A673 (cell line): Measurements from ENCODE around the gene PI16. TPM values are rescaled to one million over a fixed set of nuclear protein-coding genes. Genes with fewer than 3 reads are reported as not detected.

Experiments used
- BruUV-seq: library from RNA; stranded (reverse); fragments of 400-500 nt; replicated peaks from 2 replicates; lab custom pipeline; 2021; lab: Mats Ljungman, UMichigan
- CTCF ChIA-PET: fragments of 300-600 bp; sonication (Branson Sonifier 250); formaldehyde crosslinking; loops from one replicate; lab custom pipeline; 2022; ENCODE audit warnings: antibody characterized with exemption; lab: Charles Lee
- POLR2A ChIA-PET: fragments of 300-600 bp; sonication (Branson Sonifier 250); formaldehyde crosslinking; loops from one replicate; lab custom pipeline; 2022; ENCODE audit warnings: antibody characterized with exemption; ENCODE audit not compliant: low non-redundant PET; lab: Charles Lee
- DNase-seq: peaks from one replicate; pipeline ENCODE4 v3.0.0-alpha.2; 2015; ENCODE audit warnings: low spot score
- H3K27ac ChIP-seq: fragments of 200-600 bp; sonication (generic); 2 replicates; pipeline ENCODE4 v1.5.1; 2016; ENCODE audit warnings: mixed run types, low read depth, mild to moderate bottlenecking, mixed read lengths, antibody characterized with exemption, low read length; ENCODE audit not compliant: poor library complexity, severe bottlenecking
- H3K27me3 ChIP-seq: fragments of 200-600 bp; sonication (generic); replicated peaks from 2 replicates; pipeline ENCODE4 v1.6.1; 2017; ENCODE audit warnings: mixed run types, low read depth, mild to moderate bottlenecking, mixed read lengths, antibody characterized with exemption, low read length; ENCODE audit not compliant: insufficient read depth, poor library complexity
- H3K36me3 ChIP-seq: fragments of 200-600 bp; sonication (generic); 2 replicates; pipeline ENCODE4 v1.6.1; 2016; ENCODE audit warnings: mixed run types, mild to moderate bottlenecking, mixed read lengths, antibody characterized with exemption, low read length; ENCODE audit not compliant: insufficient read depth, poor library complexity, severe bottlenecking
- H3K4me1 ChIP-seq: fragments of 200-600 bp; sonication (generic); 2 replicates; pipeline ENCODE4 v1.6.1; 2017; ENCODE audit warnings: mixed run types, mild to moderate bottlenecking, mixed read lengths, antibody characterized with exemption, low read length; ENCODE audit not compliant: insufficient read depth, poor library complexity, severe bottlenecking
- H3K4me3 ChIP-seq: fragments of 200-600 bp; sonication (generic); 2 replicates; pipeline ENCODE4 v1.5.1; 2016; ENCODE audit warnings: low read depth, mixed run types, mild to moderate bottlenecking, mixed read lengths, low read length; ENCODE audit not compliant: poor library complexity, severe bottlenecking
- H3K9me3 ChIP-seq: fragments of 200-600 bp; sonication (generic); 2 replicates; pipeline ENCODE4 v1.6.1; 2016; ENCODE audit warnings: mixed run types, low read depth, mild to moderate bottlenecking, mixed read lengths, antibody characterized with exemption, low read length; ENCODE audit not compliant: poor library complexity, severe bottlenecking
- EZH2 ChIP-seq: fragments of 200-600 bp; sonication (generic); IDR thresholded peaks from 2 replicates; pipeline ENCODE4 v1.6.1; 2017; ENCODE audit warnings: borderline replicate concordance, low read depth, mild to moderate bottlenecking, mixed read lengths, antibody characterized with exemption, low read length; ENCODE audit not compliant: poor library complexity, severe bottlenecking
- intact Hi-C: fragments of 100-400 bp; cut with micrococcal nuclease; formaldehyde crosslinking; loops from one replicate; pipeline ENCODE4 v1.10.0; 2022; ENCODE audit not compliant: unreplicated experiment
- total RNA-seq: library from RNA; stranded (reverse); gene quantifications from 2 replicates; pipeline ENCODE4 v1.2.3, GENCODE V29; 2021
- TF ChIP-seq, protein P1 (sequence below): fragments of 300-800, 200-600 bp; sonication (generic); conservative IDR thresholded peaks from 2 replicates; pipeline ENCODE4 v1.5.1; 2017; ENCODE audit warnings: low read depth, mild to moderate bottlenecking, antibody characterized with exemption, low read length, moderate library complexity, mixed read lengths

PI16 gene
- total RNA-seq, 1 experiment from 2014 or later = not detected

DNA sequence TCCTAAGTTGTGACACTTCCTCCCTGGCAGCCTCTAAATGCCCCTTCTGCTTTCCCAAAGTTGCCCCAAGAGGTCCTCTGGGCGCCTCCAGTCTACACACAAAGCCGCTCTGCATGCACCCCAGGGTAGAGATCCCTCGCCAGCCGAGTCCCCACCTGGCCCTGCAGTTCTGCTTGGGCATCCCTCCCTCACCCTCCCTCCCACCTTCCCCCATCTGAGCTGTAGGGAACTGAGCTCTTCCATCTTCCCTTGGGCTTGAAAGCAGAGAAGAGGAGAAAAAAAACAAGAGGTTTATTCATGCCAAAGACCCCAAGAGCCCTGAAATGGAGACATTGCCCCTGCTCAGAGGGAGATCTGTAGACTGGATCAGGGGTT is 45.2 kb downstream of the PI16 start:
- CTCF ChIA-PET = no interaction called here

DNA sequence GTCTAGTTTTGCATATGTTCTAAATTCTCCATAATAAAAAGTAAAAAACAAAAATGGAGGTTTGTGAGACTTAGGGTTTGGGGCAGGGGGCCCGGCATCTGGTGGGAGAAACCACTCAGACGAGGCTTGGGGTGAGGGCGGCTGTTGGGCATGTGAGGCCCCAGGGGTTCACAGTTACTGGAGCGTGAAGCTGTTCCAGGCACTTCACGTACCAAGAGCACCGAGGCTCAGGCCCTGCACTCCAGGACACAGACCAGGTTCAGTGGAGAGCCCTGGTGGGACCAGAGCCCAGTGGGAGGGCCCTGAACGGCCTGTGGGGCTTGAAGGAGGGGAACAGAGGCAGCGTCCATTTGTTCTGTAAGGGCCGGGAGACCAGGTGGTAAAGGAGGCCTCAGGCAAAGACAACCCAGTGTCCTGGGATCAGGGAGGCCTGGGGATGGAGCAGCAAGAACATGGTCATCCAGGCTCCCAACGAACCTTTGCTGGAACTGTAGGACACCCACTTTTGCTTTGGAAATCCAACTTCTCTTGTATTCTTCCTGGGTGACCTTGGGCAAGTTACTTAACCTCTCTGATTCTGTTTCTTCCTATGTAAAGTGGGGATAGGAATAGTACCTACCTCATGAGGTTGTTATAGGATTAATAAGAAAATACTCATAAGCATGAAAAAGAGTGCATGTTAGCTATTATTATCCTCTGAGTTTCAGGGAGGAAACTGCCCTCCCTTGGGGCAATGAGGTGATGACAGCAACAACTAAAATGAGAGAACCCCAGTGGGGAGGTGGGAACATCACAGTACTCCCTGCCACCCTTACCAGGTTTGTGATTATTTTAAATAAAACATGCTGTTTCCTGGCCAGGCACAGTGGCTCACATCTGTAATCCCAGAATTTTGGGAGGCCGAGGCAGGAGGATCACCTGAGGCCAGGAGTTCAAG is 49.8 kb downstream of the PI16 start:
- intact Hi-C loops = no loop called here
- no peak overlapping the region for H3K4me3 ChIP-seq
- H3K4me1 ChIP-seq = no peaks in the 10 kb centered on the region
- no peaks in the 10 kb centered on the region for H3K27me3 ChIP-seq
- ChIA-PET POLR2A (interaction anchor here (0.6 kb wide), 1 partner anchor 25 kb away, joined by 3 read pairs; no protein-coding TSS in a partner anchor), CTCF (no interaction called here)
- no peak overlapping the region for H3K27ac ChIP-seq
- H3K36me3 ChIP-seq = no peaks in the 10 kb centered on the region
- TF ChIP-seq, protein P1, sequence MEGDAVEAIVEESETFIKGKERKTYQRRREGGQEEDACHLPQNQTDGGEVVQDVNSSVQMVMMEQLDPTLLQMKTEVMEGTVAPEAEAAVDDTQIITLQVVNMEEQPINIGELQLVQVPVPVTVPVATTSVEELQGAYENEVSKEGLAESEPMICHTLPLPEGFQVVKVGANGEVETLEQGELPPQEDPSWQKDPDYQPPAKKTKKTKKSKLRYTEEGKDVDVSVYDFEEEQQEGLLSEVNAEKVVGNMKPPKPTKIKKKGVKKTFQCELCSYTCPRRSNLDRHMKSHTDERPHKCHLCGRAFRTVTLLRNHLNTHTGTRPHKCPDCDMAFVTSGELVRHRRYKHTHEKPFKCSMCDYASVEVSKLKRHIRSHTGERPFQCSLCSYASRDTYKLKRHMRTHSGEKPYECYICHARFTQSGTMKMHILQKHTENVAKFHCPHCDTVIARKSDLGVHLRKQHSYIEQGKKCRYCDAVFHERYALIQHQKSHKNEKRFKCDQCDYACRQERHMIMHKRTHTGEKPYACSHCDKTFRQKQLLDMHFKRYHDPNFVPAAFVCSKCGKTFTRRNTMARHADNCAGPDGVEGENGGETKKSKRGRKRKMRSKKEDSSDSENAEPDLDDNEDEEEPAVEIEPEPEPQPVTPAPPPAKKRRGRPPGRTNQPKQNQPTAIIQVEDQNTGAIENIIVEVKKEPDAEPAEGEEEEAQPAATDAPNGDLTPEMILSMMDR = no peak
- TF ChIP-seq EZH2 = no peak
- H3K9me3 ChIP-seq = no peaks in the 10 kb centered on the region
- no TSS peak for BruUV-seq
- no peak for DNase-seq

More for the DNA sequence above, 45.2 kb downstream of the PI16 start:
- H3K27me3 ChIP-seq = no peaks in the 10 kb centered on the region
- no peak overlapping the region for H3K27ac ChIP-seq
- BruUV-seq = no TSS peak
- intact Hi-C loops = no loop called here
- POLR2A ChIA-PET = no interaction called here
- no peaks in the 10 kb centered on the region for H3K36me3 ChIP-seq
- DNase-seq = no peak
- H3K4me1 ChIP-seq = no peaks in the 10 kb centered on the region
- H3K9me3 ChIP-seq = no peaks in the 10 kb centered on the region
- no peak overlapping the region for H3K4me3 ChIP-seq
- TF ChIP-seq, protein P1 = no peak
- no peak for TF ChIP-seq EZH2

DNA sequence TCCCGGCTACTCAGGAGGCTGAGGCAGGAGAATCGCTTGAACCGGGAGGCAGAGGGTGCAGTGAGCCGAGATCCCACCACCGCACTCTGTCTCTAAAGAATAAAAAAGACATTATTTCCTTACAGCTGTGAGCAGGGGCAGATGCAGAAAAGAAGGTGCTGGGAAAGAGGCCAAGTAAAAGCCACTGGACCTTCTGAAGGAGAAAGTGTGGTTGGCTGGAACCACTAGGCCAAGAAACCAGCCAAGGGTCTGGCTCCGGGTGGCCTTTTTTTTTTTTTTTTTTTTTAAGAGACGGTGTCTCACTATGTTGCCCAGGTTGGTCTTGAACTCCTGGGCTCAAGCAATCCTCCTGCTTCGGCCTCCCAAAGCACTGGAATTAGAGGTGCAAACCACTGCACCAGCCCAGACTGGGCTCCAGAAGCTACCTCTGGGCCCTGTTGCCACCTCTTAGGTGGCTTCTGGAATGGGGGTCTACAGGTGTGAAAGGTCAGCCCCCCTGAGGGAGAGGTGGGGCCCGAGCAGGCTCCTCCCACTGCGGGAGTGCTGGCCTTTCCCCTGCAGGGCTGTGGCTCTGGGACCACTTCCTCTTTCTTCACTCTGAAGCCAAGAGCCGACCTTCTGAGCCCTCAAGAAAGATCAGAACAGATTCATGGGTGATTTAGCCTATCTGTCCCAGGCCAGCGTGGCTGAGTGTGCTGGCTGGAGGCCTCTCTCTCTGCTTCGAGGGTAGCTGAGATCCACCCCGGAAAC is 50.7 kb downstream of the PI16 start, which contains the start of gene FGD2:
TSS of gene FGD2 (plus strand) at position 595 of the 750 bp plus-strand sequence. CDS start 163 bp downstream, outside the sequence.
- ChIA-PET POLR2A (no interaction called here), CTCF (no interaction called here)
- Histone ChIP-seq H3K4me1 (no peaks in the 10 kb centered on the region), H3K9me3 (no peaks in the 10 kb centered on the region), H3K27me3 (no peaks in the 10 kb centered on the region), H3K36me3 (no peaks in the 10 kb centered on the region), H3K27ac (no peak within 1 kb of the TSS), H3K4me3 (no peak within 1 kb of the TSS)
- DNase-seq = no peak
- no TSS peak for BruUV-seq
- intact Hi-C loops = no loop called here
- no peak for TF ChIP-seq EZH2
- TF ChIP-seq, protein P1 = no peak
